ENCODE measurements around the gene GABRP.

DNA sequence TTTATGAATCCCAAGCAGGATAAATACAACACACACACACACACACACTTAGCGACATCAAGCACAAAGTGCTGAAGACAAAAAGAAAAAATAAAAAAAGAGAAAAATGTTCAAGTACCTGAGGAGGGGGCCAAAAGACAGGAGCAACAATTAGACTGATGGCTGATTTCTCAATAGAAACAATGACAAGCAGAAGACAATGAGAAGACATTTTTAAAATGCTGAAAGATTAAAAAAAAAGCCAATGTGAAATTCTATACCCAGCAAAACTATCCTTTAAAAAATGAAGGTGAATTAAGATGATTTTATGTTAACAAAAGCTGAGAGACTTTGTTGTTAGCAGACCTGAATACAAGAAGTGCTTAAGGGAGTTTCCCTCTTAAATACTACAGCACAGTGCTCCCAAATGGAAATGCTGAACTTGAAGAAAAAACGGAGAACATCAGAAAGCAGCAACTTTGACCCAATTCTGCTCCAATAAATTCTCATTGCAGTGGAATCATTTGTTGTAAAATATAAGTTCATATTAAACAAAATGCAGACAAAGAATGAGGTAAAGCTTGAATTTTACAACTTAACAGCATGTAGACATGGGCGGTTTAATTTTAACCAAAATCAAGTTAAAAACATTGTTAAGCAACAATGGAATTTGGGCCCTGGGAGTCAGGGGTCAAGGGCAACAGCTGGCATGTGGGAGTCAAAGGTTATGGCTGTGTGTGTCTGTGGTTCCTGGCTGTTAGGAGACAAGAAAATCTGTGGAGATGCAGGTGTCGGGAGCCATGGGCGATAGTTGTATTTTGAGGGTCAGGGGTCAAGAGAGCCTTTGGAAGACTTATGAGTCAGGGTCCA, 77.5 kb downstream of the GABRP start:
- TF ChIP-seq RNF2 (IDR thresholded peaks at IDR 0.05; ENCODE audit: borderline replicate concordance, low read depth) (no peak), POLR2A (IDR thresholded peaks at IDR 0.05; ENCODE audit: low read length) (no peak), HDAC2 (IDR thresholded peaks at IDR 0.05) (no peak)
- TF ChIP-seq, protein P1, sequence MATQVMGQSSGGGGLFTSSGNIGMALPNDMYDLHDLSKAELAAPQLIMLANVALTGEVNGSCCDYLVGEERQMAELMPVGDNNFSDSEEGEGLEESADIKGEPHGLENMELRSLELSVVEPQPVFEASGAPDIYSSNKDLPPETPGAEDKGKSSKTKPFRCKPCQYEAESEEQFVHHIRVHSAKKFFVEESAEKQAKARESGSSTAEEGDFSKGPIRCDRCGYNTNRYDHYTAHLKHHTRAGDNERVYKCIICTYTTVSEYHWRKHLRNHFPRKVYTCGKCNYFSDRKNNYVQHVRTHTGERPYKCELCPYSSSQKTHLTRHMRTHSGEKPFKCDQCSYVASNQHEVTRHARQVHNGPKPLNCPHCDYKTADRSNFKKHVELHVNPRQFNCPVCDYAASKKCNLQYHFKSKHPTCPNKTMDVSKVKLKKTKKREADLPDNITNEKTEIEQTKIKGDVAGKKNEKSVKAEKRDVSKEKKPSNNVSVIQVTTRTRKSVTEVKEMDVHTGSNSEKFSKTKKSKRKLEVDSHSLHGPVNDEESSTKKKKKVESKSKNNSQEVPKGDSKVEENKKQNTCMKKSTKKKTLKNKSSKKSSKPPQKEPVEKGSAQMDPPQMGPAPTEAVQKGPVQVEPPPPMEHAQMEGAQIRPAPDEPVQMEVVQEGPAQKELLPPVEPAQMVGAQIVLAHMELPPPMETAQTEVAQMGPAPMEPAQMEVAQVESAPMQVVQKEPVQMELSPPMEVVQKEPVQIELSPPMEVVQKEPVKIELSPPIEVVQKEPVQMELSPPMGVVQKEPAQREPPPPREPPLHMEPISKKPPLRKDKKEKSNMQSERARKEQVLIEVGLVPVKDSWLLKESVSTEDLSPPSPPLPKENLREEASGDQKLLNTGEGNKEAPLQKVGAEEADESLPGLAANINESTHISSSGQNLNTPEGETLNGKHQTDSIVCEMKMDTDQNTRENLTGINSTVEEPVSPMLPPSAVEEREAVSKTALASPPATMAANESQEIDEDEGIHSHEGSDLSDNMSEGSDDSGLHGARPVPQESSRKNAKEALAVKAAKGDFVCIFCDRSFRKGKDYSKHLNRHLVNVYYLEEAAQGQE (IDR thresholded peaks at IDR 0.05) = no peak
- TF ChIP-seq, protein P2, sequence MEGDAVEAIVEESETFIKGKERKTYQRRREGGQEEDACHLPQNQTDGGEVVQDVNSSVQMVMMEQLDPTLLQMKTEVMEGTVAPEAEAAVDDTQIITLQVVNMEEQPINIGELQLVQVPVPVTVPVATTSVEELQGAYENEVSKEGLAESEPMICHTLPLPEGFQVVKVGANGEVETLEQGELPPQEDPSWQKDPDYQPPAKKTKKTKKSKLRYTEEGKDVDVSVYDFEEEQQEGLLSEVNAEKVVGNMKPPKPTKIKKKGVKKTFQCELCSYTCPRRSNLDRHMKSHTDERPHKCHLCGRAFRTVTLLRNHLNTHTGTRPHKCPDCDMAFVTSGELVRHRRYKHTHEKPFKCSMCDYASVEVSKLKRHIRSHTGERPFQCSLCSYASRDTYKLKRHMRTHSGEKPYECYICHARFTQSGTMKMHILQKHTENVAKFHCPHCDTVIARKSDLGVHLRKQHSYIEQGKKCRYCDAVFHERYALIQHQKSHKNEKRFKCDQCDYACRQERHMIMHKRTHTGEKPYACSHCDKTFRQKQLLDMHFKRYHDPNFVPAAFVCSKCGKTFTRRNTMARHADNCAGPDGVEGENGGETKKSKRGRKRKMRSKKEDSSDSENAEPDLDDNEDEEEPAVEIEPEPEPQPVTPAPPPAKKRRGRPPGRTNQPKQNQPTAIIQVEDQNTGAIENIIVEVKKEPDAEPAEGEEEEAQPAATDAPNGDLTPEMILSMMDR (IDR thresholded peaks at IDR 0.05) = no peak
